Upper lobe of left lung (tissue), 6 donors: ENCODE measurements around the gene KCNF1. TPM values are rescaled to one million over a fixed set of nuclear protein-coding genes. Genes with fewer than 3 reads are reported as not detected.

Source experiments
- ATAC-seq, 2 donors: fragments of 200-7000 bp; cut with Tn5 transposase; one replicate each; pipeline ENCODE4 v1.9.1; 2022; ENCODE audit warnings: mild to moderate bottlenecking in 2 of 2, moderate library complexity in 2 of 2; ENCODE audit not compliant: low FRiP score in 2 of 2
- DNase-seq, 2 donors: peaks; one replicate each; pipeline ENCODE4 v3.0.0-alpha.2; 2019 to 2020
- H3K27ac ChIP-seq, 4 donors: fragments of 200-600 bp; sonication (generic); one replicate each; pipeline ENCODE4 v1.5.1; 2016 to 2019
- H3K27me3 ChIP-seq, 4 donors: fragments of 200-600 bp; sonication (generic); one replicate each; pipeline ENCODE4 v1.5.1; 2017 to 2019
- H3K36me3 ChIP-seq, 4 donors: fragments of 200-600 bp; sonication (generic); one replicate each; pipeline ENCODE4 v1.5.1; 2016 to 2019
- H3K4me1 ChIP-seq, 4 donors: fragments of 200-600 bp; sonication (generic); one replicate each; pipeline ENCODE4 v1.5.1; 2018 to 2019
- H3K4me3 ChIP-seq, 4 donors: fragments of 200-600 bp; sonication (generic); one replicate each; pipeline ENCODE4 v1.5.1; 2017 to 2019; ENCODE audit warnings: mild to moderate bottlenecking in 2 of 4, moderate library complexity in 1 of 4
- H3K9me3 ChIP-seq, 4 donors: fragments of 200-600 bp; sonication (generic); one replicate each; pipeline ENCODE4 v1.5.1; 2018 to 2019
- CTCF ChIP-seq, 6 experiments: fragments of 450-650 bp in 4 of 6; fragments of 200-600 bp in 2 of 6; sonication (generic) in 2 of 6; IDR thresholded peaks; one replicate each; pipeline ENCODE4 v1.5.1; 2016 to 2019; ENCODE audit warnings: antibody characterized with exemption in 6 of 6
- EP300 ChIP-seq, 4 donors: sonication (generic); formaldehyde crosslinking; IDR thresholded peaks; one replicate each; pipeline ENCODE4 v1.5.1; 2017; ENCODE audit warnings: antibody characterized with exemption in 4 of 4, control low read depth in 2 of 4
- POLR2A ChIP-seq, 4 donors: fragments of 450-650 bp; IDR thresholded peaks; one replicate each; pipeline ENCODE4 v1.5.1; 2016 to 2017; ENCODE audit warnings: antibody characterized with exemption in 4 of 4, mild to moderate bottlenecking in 2 of 4
- POLR2AphosphoS5 ChIP-seq, 2 donors: sonication (generic); formaldehyde crosslinking; IDR thresholded peaks; one replicate each; pipeline ENCODE4 v1.5.1; 2017; ENCODE audit warnings: antibody characterized with exemption in 2 of 2
- WGBS, 2 donors: methylation state at CpG; one replicate each; pipeline ENCODE4 v1.1.5; 2017 to 2018; 5-methylcytosine and 5-hydroxymethylcytosine counted together
- total RNA-seq, 6 donors: library from RNA; depleted of rRNA in 4 of 6; stranded (reverse); fragments of >200 nt in 4 of 6; gene quantifications; one replicate each; pipeline versions ENCODE4 v1.1.0 to v1.2.1, GENCODE V29; 2016 to 2021
- donor health status: DM: no; HTN: no; CAD: no; lungs with moderate emphysema.
- donor health status: DM: no; HTN: yes; CAD: no; lungs with severe emphysema.

KCNF1 gene
- total RNA-seq, 6 donors from 2014 or later = 0.15 to 1.1 TPM; not detected in 4

- Histone ChIP-seq H3K27ac (no peak overlapping the region), H3K4me1 (no peaks in the 10 kb centered on the region), H3K27me3 (no peaks in the 10 kb centered on the region), H3K36me3 (no peaks in the 10 kb centered on the region), H3K9me3 (no peaks in the 10 kb centered on the region), H3K4me3 (no peak overlapping the region)
- no peak for ATAC-seq
- DNase-seq = peak in 1 of 2 donors; percentile 6
- 70 to 71% methylated on average over 10 of the region's 10 CpGs for WGBS, 2 donors
- TF ChIP-seq POLR2AphosphoS5 (IDR thresholded peaks at IDR 0.05) = no peak
- TF ChIP-seq EP300 (IDR thresholded peaks at IDR 0.05) = no peak
- no peak for TF ChIP-seq POLR2A (IDR thresholded peaks at IDR 0.05)
- TF ChIP-seq CTCF (IDR thresholded peaks at IDR 0.05) = no peak
Observed at GRCh38 chr2:10883801-10884478, 27.8 kb upstream of the KCNF1 start.

GRCh38 chr2:10884574-10884975 is 27.2 kb upstream of the KCNF1 start:
- H3K27me3 ChIP-seq = no peaks in the 10 kb centered on the region
- H3K4me3 ChIP-seq = no peak overlapping the region
- ATAC-seq (no peak), DNase-seq (peak in 1 of 2 donors; percentile 8)
- TF ChIP-seq POLR2AphosphoS5 (IDR thresholded peaks at IDR 0.05) (no peak), CTCF (IDR thresholded peaks at IDR 0.05) (no peak), EP300 (IDR thresholded peaks at IDR 0.05) (no peak), POLR2A (IDR thresholded peaks at IDR 0.05) (no peak)
- WGBS, 2 donors = 48 to 53% methylated on average over 5 of the region's 5 CpGs
- H3K4me1 ChIP-seq = no peaks in the 10 kb centered on the region
- no peaks in the 10 kb centered on the region for H3K9me3 ChIP-seq
- H3K27ac ChIP-seq = no peak overlapping the region
- H3K36me3 ChIP-seq = no peaks in the 10 kb centered on the region

GRCh38 chr2:10885094-10885860 is 26.5 kb upstream of the KCNF1 start:
- no peaks in the 10 kb centered on the region for H3K36me3 ChIP-seq
- H3K27ac ChIP-seq = no peak overlapping the region
- TF ChIP-seq CTCF (IDR thresholded peaks at IDR 0.05) (no peak), EP300 (IDR thresholded peaks at IDR 0.05) (no peak), POLR2A (IDR thresholded peaks at IDR 0.05) (no peak)
- no peaks in the 10 kb centered on the region for H3K9me3 ChIP-seq
- H3K4me1 ChIP-seq = no peaks in the 10 kb centered on the region
- ATAC-seq (no peak), DNase-seq (no peak)
- 85 to 88% methylated on average over 6 of the region's 6 CpGs for WGBS, 2 donors
- no peak overlapping the region for H3K4me3 ChIP-seq
- no peaks in the 10 kb centered on the region for H3K27me3 ChIP-seq

- Histone ChIP-seq H3K27ac (no peak overlapping the region), H3K4me1 (no peaks in the 10 kb centered on the region), H3K36me3 (no peaks in the 10 kb centered on the region), H3K9me3 (no peaks in the 10 kb centered on the region), H3K4me3 (no peak overlapping the region), H3K27me3 (no peaks in the 10 kb centered on the region)
- WGBS, 2 donors = 68 to 70% methylated on average over 3 of the region's 3 CpGs
- DNase-seq = peak in 1 of 2 donors; percentile 4
- no peak for ATAC-seq
- TF ChIP-seq POLR2A (IDR thresholded peaks at IDR 0.05) (no peak), POLR2AphosphoS5 (IDR thresholded peaks at IDR 0.05) (no peak), EP300 (IDR thresholded peaks at IDR 0.05) (no peak), CTCF (IDR thresholded peaks at IDR 0.05) (no peak)
Observed at GRCh38 chr2:10887476-10887875, 24.3 kb upstream of the KCNF1 start.
